GM12892 (cell line): ENCODE results near the gene RTP1.

Experiments
- POLR2A ChIP-seq: IDR thresholded peaks from 2 replicates; pipeline ENCODE4 v1.6.1; 2011; ENCODE audit warnings: low read depth, low read length, control low read depth
- POLR2AphosphoS5 ChIP-seq: IDR thresholded peaks from 2 replicates; pipeline ENCODE4 v1.6.1; 2011; ENCODE audit warnings: low read depth, low read length, control low read depth

DNA sequence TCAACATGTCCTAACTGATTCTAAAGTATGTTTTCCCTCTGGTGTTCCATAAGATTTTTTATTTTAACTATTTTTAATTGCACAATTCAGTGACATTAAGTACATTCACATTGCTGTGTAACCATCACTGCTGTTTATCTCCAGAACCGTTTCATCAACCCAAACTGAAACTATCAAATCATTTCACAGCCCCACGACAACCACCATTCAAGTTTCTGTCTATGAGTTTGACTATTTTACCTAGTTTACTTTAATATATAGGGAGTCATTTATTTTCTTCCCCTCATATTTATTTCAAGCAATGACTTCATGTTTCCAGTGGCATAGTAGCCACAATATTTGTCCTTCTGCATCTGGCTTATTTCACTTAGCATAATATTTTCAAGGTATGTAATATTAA lies 8.4 kb downstream of the RTP1 start:
- TF ChIP-seq POLR2A (no peak), POLR2AphosphoS5 (no peak)
